NOMO-1 treated with dmso at 0.1 percent for 144 hours (cell line): ENCODE results near the gene PDE4D.
"Not testable (repeated sequence)": the region's sequence is repeated elsewhere in the genome, so short reads cannot be mapped to it uniquely, and the experiment has no call there.

Experiments used
- DNase-seq: peaks from one replicate; lab custom pipeline; 2025; ENCODE audit not compliant: unreplicated experiment; lab: John Stamatoyannopoulos, UW

PDE4D gene

GRCh38 chr5:59711310-59711709 lies 182.2 kb downstream of the PDE4D start:
- DNase-seq, result no peak

GRCh38 chr5:59709846-59710245 lies 183.7 kb downstream of the PDE4D start:
- no peak for DNase-seq

- DNase-seq, result no peak
Measured at GRCh38 chr5:59709346-59709821, 184.1 kb downstream of the PDE4D start.

- no peak for DNase-seq
Measured at GRCh38 chr5:59704936-59705335, 188.6 kb downstream of the PDE4D start.

GRCh38 chr5:59703789-59704188 lies 189.7 kb downstream of the PDE4D start:
- DNase-seq, result no peak

- DNase-seq, result no peak
Measured at GRCh38 chr5:59698207-59699178, 195.0 kb downstream of the PDE4D start.

GRCh38 chr5:59694411-59694810 lies 199.1 kb downstream of the PDE4D start:
- no peak for DNase-seq

- DNase-seq, result no peak
Measured at GRCh38 chr5:59693492-59694309, 199.8 kb downstream of the PDE4D start.

GRCh38 chr5:59685793-59686192 lies 207.7 kb downstream of the PDE4D start:
- no peak for DNase-seq

- no peak for DNase-seq
Measured at GRCh38 chr5:59685191-59685530, 208.4 kb downstream of the PDE4D start.

- DNase-seq, result no peak
Measured at GRCh38 chr5:59684388-59685190, 208.9 kb downstream of the PDE4D start.

- no peak for DNase-seq
Measured at GRCh38 chr5:59683311-59683710, 210.2 kb downstream of the PDE4D start.

GRCh38 chr5:59682542-59682941 lies 211.0 kb downstream of the PDE4D start:
- DNase-seq, result no peak

- DNase-seq, result no peak
Measured at GRCh38 chr5:59678943-59679342, 214.6 kb downstream of the PDE4D start.

GRCh38 chr5:59674763-59675162 lies 218.8 kb downstream of the PDE4D start:
- no peak for DNase-seq

GRCh38 chr5:59673438-59674058 lies 220.0 kb downstream of the PDE4D start:
- no peak for DNase-seq

- DNase-seq, result no peak
Measured at GRCh38 chr5:59666440-59667068, 227.0 kb downstream of the PDE4D start.

GRCh38 chr5:59665832-59666203 lies 227.7 kb downstream of the PDE4D start:
- not testable (repeated sequence) for DNase-seq

- DNase-seq, result no peak
Measured at GRCh38 chr5:59665086-59665831, 228.3 kb downstream of the PDE4D start.
